ENCODE measurements around the gene RRP8.

RRP8 gene

GRCh38 chr11:6638429-6638828 is 35.0 kb upstream of the RRP8 start:
- TF ChIP-seq CTCF (IDR thresholded peaks at IDR 0.05; ENCODE audit: insufficient read depth, missing control alignments), result peak; percentile 55
- no peak for DNase-seq (ENCODE audit: insufficient read length, low spot score)
- FAIRE-seq, result no peak

- FAIRE-seq (no peak), DNase-seq (ENCODE audit: insufficient read length, low spot score) (no peak)
- no peak for TF ChIP-seq CTCF (IDR thresholded peaks at IDR 0.05; ENCODE audit: insufficient read depth, missing control alignments)
These were observed 34.5 kb upstream of the RRP8 start for GRCh38 chr11:6637871-6638270.

GRCh38 chr11:6636480-6636879 is 33.1 kb upstream of the RRP8 start:
- FAIRE-seq (no peak), DNase-seq (ENCODE audit: insufficient read length, low spot score) (no peak)
- no peak for TF ChIP-seq CTCF (IDR thresholded peaks at IDR 0.05; ENCODE audit: insufficient read depth, missing control alignments)

- DNase-seq (ENCODE audit: insufficient read length, low spot score) (no peak), FAIRE-seq (no peak)
- no peak for TF ChIP-seq CTCF (IDR thresholded peaks at IDR 0.05; ENCODE audit: insufficient read depth, missing control alignments)
These were observed 31.9 kb upstream of the RRP8 start for GRCh38 chr11:6635082-6635932.

- no peak for DNase-seq (ENCODE audit: insufficient read length, low spot score)
- no peak for FAIRE-seq
- TF ChIP-seq CTCF (IDR thresholded peaks at IDR 0.05; ENCODE audit: insufficient read depth, missing control alignments), result no peak
These were observed 31.1 kb upstream of the RRP8 start for GRCh38 chr11:6634534-6634933.

- no peak for DNase-seq (ENCODE audit: insufficient read length, low spot score)
- no peak for TF ChIP-seq CTCF (IDR thresholded peaks at IDR 0.05; ENCODE audit: insufficient read depth, missing control alignments)
- no peak for FAIRE-seq
These were observed 30.3 kb upstream of the RRP8 start for GRCh38 chr11:6633422-6634408.
